GM21528 (cell line): ENCODE data around the gene WWC1.

Source experiments
- ATAC-seq: cut with Tn5 transposase; IDR thresholded peaks from one replicate; pipeline ENCODE4 v1.9.1; 2021; ENCODE audit warnings: mild to moderate bottlenecking, moderate library complexity; ENCODE audit not compliant: unreplicated experiment, low FRiP score

The WWC1 gene

GRCh38 chr5:168472329-168472728, 180.9 kb downstream of the WWC1 start:
- ATAC-seq: no peak

- ATAC-seq: no peak
Measured at GRCh38 chr5:168474319-168474718, 182.9 kb downstream of the WWC1 start.

GRCh38 chr5:168477060-168477459, 185.6 kb downstream of the WWC1 start:
- no peak for ATAC-seq

- ATAC-seq: no peak
Measured at GRCh38 chr5:168479166-168479565, 187.7 kb downstream of the WWC1 start.

GRCh38 chr5:168480601-168481000, 189.2 kb downstream of the WWC1 start:
- no peak for ATAC-seq

- peak; percentile 99 for ATAC-seq
Measured at GRCh38 chr5:168481330-168481788, 189.9 kb downstream of the WWC1 start.

GRCh38 chr5:168482361-168482760, 190.9 kb downstream of the WWC1 start:
- no peak for ATAC-seq

GRCh38 chr5:168486136-168486879, 194.9 kb downstream of the WWC1 start, which contains the start of gene RARS1:
Gene RARS1 (plus strand): TSS chr5:168486471. CDS start chr5:168486499, 28 bp downstream.
- ATAC-seq: peak; percentile 86

GRCh38 chr5:168489059-168489458, 197.6 kb downstream of the WWC1 start:
- no peak for ATAC-seq

- no peak for ATAC-seq
Measured at GRCh38 chr5:168494057-168494555, 202.7 kb downstream of the WWC1 start.

GRCh38 chr5:168502563-168503237, 211.3 kb downstream of the WWC1 start:
- ATAC-seq: no peak

GRCh38 chr5:168513861-168514428, 222.5 kb downstream of the WWC1 start:
- no peak for ATAC-seq
